Measurements from ENCODE around the gene PCNX2. TPM values are rescaled to one million over a fixed set of nuclear protein-coding genes. Genes with fewer than 3 reads are reported as not detected.

The PCNX2 gene
- total and polyA plus RNA-seq, 12 donors = 0.29 to 3.1 (median 1.6) TPM

DNA sequence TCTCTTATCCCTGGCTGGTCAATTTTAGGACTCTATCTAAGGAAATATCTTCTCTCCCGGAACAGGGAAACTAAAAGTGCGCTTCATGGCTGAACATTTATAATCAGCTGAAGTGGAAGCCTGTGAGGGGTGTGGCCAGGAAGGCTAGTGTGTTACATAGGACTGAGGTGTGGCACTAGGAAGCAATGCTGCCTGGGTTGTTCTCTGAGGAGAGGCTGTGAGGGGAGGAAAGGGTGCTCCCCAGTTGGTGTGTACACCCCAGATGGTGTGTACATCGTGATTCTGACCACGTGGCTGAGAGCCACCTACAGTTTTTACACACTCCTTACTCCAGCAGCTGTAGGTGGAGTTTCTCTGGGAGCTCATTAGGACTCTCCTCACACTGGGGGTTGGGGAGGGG lies 328.9 kb downstream of the PCNX2 start:
- no peaks in the 10 kb centered on the region for H3K27me3 ChIP-seq
- TF ChIP-seq, protein P1, sequence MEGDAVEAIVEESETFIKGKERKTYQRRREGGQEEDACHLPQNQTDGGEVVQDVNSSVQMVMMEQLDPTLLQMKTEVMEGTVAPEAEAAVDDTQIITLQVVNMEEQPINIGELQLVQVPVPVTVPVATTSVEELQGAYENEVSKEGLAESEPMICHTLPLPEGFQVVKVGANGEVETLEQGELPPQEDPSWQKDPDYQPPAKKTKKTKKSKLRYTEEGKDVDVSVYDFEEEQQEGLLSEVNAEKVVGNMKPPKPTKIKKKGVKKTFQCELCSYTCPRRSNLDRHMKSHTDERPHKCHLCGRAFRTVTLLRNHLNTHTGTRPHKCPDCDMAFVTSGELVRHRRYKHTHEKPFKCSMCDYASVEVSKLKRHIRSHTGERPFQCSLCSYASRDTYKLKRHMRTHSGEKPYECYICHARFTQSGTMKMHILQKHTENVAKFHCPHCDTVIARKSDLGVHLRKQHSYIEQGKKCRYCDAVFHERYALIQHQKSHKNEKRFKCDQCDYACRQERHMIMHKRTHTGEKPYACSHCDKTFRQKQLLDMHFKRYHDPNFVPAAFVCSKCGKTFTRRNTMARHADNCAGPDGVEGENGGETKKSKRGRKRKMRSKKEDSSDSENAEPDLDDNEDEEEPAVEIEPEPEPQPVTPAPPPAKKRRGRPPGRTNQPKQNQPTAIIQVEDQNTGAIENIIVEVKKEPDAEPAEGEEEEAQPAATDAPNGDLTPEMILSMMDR (IDR thresholded peaks at IDR 0.05) = no peak
- intact Hi-C loops (cut with DNase I) = no loop called here
- no peak overlapping the region for H3K4me3 ChIP-seq
- peaks cover 0 to 47% (median 12%) of the 10 kb centered on the region in 9 donors for H3K36me3 ChIP-seq
- 61 to 62% methylated on average over 4 of the region's 4 CpGs for WGBS, 2 donors
- peak in 4 of 8 donors; percentile 37 to 46 (median 43) for ATAC-seq
- DNase-seq = no peak
- H3K27ac ChIP-seq = peak overlapping the region in 2 of 10 donors; percentile 27 to 45
- no peaks in the 10 kb centered on the region for H3K9me3 ChIP-seq
- peaks cover 3 to 76% (median 36%) of the 10 kb centered on the region in 9 donors for H3K4me1 ChIP-seq

DNA sequence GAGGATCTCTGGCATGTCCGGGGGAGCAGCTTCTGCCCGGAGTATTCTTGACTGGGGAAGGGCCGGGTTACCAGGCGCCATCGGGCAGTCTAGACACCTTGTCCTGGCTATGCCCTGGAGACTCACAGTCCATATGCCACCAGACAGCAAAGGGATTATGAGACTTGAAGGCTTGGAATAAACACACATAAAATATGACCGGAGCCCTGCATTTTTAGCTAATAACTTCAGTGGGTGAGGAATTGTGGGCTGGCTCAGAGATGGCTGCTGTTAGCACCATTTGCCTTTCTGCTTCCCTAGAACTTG lies 329.7 kb downstream of the PCNX2 start:
- peaks cover 0 to 39% (median 10%) of the 10 kb centered on the region in 9 donors for H3K36me3 ChIP-seq
- DNase-seq (no peak), ATAC-seq (peak in 1 of 8 donors; percentile 26)
- no peak overlapping the region for H3K4me3 ChIP-seq
- H3K27me3 ChIP-seq = no peaks in the 10 kb centered on the region
- intact Hi-C loops (cut with DNase I) = no loop called here
- TF ChIP-seq, protein P1 (IDR thresholded peaks at IDR 0.05) = no peak
- H3K27ac ChIP-seq = peak overlapping the region in 3 of 10 donors; percentile 22 to 45 (median 26)
- peaks cover 3 to 77% (median 36%) of the 10 kb centered on the region in 9 donors for H3K4me1 ChIP-seq
- no peaks in the 10 kb centered on the region for H3K9me3 ChIP-seq
- whole genome bisulfite sequencing, 2 donors = 77 to 85% methylated on average over 6 of the region's 6 CpGs

DNA sequence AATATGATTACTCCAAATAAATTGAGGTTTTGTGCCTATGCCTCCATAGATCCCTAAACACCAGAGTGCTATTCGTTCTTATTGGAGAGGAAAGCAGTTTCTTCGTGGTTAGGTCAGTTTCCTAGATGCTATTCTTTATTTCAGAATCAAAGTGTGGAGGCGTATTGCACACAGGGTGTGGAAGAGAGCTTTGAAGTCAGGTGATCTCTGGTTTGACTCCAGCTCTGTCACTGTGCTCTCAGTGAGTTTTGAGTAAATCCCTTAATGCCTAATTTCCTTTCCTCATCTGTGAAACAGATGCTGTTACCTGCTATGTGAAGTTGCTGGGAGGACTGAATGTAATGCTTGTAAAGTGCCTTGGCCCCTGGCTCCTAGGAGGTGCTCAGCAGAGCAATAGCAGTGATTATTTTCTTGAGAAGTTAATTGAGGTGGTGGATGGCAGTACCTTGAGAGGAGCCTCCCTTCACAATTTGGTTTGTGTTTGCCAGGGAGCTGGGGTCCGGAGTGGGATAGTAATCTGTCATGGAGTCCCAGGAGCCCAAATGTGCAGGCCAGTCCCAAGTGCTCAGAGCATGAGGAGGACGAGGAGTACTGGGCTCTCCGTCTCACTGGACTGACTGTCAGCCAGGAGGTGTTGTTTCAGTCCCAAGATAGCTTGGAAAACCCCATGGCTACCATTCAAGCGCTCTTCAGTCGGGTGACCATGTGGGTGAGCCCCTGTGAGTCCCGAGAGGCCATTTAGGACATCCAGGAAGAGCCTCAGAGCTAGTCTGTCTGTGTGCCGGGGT lies 330.2 kb downstream of the PCNX2 start:
- peaks cover 3 to 77% (median 36%) of the 10 kb centered on the region in 9 donors for H3K4me1 ChIP-seq
- H3K36me3 ChIP-seq = peaks cover 0 to 35% (median 4%) of the 10 kb centered on the region in 9 donors
- TF ChIP-seq, protein P1 (IDR thresholded peaks at IDR 0.05) = no peak
- intact Hi-C loops (cut with DNase I) = no loop called here
- H3K4me3 ChIP-seq = no peak overlapping the region
- H3K27ac ChIP-seq = peak overlapping the region in 4 of 10 donors; percentile 8 to 45 (median 24)
- DNase-seq (no peak), ATAC-seq (peak in 6 of 8 donors; percentile 31 to 59 (median 40))
- no peaks in the 10 kb centered on the region for H3K9me3 ChIP-seq
- 55 to 81% methylated on average over 10 of the region's 10 CpGs for WGBS, 2 donors
- no peaks in the 10 kb centered on the region for H3K27me3 ChIP-seq

DNA sequence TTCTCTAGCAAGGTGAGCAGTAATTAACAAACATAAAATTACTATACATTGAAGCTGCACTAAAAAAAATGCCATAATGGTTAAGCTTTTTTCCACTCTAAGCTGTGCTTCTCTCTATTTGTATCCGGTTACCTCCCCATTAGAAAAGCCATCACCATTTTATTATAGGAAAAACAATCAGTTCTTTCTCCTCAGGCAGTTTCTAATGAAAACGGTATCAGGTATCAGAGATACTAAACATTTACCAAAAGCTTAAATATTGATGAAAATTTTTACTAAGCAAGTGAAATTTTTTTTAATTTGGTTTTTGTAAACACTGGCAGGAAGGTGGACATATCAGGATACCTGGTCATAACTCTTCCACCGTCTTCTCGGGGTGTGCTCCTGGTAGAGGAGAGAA lies 330.9 kb downstream of the PCNX2 start:
- intact Hi-C loops (cut with DNase I) = no loop called here
- DNase-seq (no peak), ATAC-seq (no peak)
- H3K4me3 ChIP-seq = no peak overlapping the region
- H3K36me3 ChIP-seq = peaks cover 0 to 32% (median under 1%) of the 10 kb centered on the region in 9 donors
- H3K27ac ChIP-seq = peak overlapping the region in 1 of 10 donors; percentile 23
- 94 to 98% methylated on average over 4 of the region's 4 CpGs for WGBS, 2 donors
- TF ChIP-seq, protein P1 (IDR thresholded peaks at IDR 0.05) = no peak
- H3K4me1 ChIP-seq = peaks cover 3 to 72% (median 35%) of the 10 kb centered on the region in 9 donors
- H3K9me3 ChIP-seq = no peaks in the 10 kb centered on the region
- H3K27me3 ChIP-seq = no peaks in the 10 kb centered on the region
